MM.1S (cell line): ENCODE measurements around the gene LRRC42.

Experiments
- DNase-seq: peaks from one replicate; pipeline ENCODE4 v3.0.0-alpha.2; 2015
- H2AFZ ChIP-seq: fragments of 300-600 bp; sonication (generic); 2 replicates; pipeline ENCODE4 v1.6.0; 2016; ENCODE audit warnings: antibody characterized with exemption, low read length
- H3F3A ChIP-seq: fragments of 300-600 bp; sonication (generic); 2 replicates; pipeline ENCODE4 v1.6.1; 2016; ENCODE audit warnings: mild to moderate bottlenecking, antibody characterized with exemption, low read length, moderate library complexity, mixed read lengths; ENCODE audit not compliant: insufficient read depth
- H3K27ac ChIP-seq: fragments of 300-600 bp; sonication (generic); 2 replicates; pipeline ENCODE4 v1.5.1; 2016; ENCODE audit warnings: mild to moderate bottlenecking, low read length
- H3K27me3 ChIP-seq: fragments of 300-600 bp; sonication (generic); replicated peaks from 2 replicates; pipeline ENCODE4 v1.6.0; 2016; ENCODE audit warnings: low read length; ENCODE audit not compliant: insufficient read depth
- H3K36me3 ChIP-seq: fragments of 300-600 bp; sonication (generic); replicated peaks from 2 replicates; pipeline ENCODE4 v1.6.1; 2016; ENCODE audit warnings: mild to moderate bottlenecking, low read length, mixed read lengths; ENCODE audit not compliant: insufficient read depth
- H3K4me1 ChIP-seq: fragments of 300-600 bp; sonication (generic); 2 replicates; pipeline ENCODE4 v1.6.1; 2016; ENCODE audit warnings: low read length, mixed read lengths
- H3K4me2 ChIP-seq: fragments of 300-600 bp; sonication (generic); 2 replicates; pipeline ENCODE4 v1.6.0; 2016; ENCODE audit warnings: low read depth, low read length
- H3K4me3 ChIP-seq: fragments of 300-600 bp; sonication (generic); 2 replicates; pipeline ENCODE4 v1.5.1; 2016; ENCODE audit warnings: low read length, mixed read lengths
- H3K79me2 ChIP-seq: fragments of 300-600 bp; sonication (generic); 2 replicates; pipeline ENCODE4 v1.6.1; 2016; ENCODE audit warnings: mixed run types, low read length, mixed read lengths
- H3K9ac ChIP-seq: fragments of 300-600 bp; sonication (generic); 2 replicates; pipeline ENCODE4 v1.6.1; 2016; ENCODE audit warnings: low read length, mixed read lengths
- H3K9me2 ChIP-seq: fragments of 300-600 bp; sonication (generic); replicated peaks from 2 replicates; pipeline ENCODE4 v1.6.1; 2016; ENCODE audit warnings: mild to moderate bottlenecking, low read length, mixed read lengths; ENCODE audit not compliant: insufficient read depth
- H3K9me3 ChIP-seq: fragments of 300-600 bp; sonication (generic); replicated peaks from 2 replicates; pipeline ENCODE4 v1.6.1; 2016; ENCODE audit warnings: mild to moderate bottlenecking, low read length, mixed read lengths; ENCODE audit not compliant: insufficient read depth
- H4K20me1 ChIP-seq: fragments of 300-600 bp; sonication (generic); 2 replicates; pipeline ENCODE4 v1.6.1; 2016; ENCODE audit warnings: mild to moderate bottlenecking, low read length, moderate library complexity, mixed read lengths; ENCODE audit not compliant: insufficient read depth
- CTCF ChIP-seq: fragments of 300-600 bp; sonication (generic); IDR thresholded peaks from 2 replicates; pipeline ENCODE4 v1.5.1; 2016; ENCODE audit warnings: antibody characterized with exemption, low read length, mixed read lengths
- EZH2 ChIP-seq: fragments of 300-600 bp; sonication (generic); optimal IDR thresholded peaks from 2 replicates; pipeline ENCODE3; 2017; ENCODE audit warnings: low read depth, mild to moderate bottlenecking, antibody characterized with exemption, low read length, mixed read lengths
- EZH2phosphoT487 ChIP-seq: fragments of 300-600 bp; sonication (generic); IDR thresholded peaks from 2 replicates; pipeline ENCODE4 v1.6.1; 2018; ENCODE audit warnings: antibody characterized with exemption, low read length

The LRRC42 gene

GRCh38 chr1:53942127-53942957, 3.8 kb upstream of the LRRC42 start:
- Histone ChIP-seq H3K36me3 (peaks cover 3% of the 10 kb centered on the region; the same call in 1 of the 2 replicates), H3K9ac (no peak overlapping the region), H3K27me3 (no peaks in the 10 kb centered on the region), H4K20me1 (no peaks in the 10 kb centered on the region), H3K9me3 (no peaks in the 10 kb centered on the region), H3F3A (no peaks in the 10 kb centered on the region), H3K4me1 (0 out of 2 replicates have a peak, but pooled peaks cover 6% of the 10 kb centered on the region), H3K79me2 (peaks cover 40% of the 10 kb centered on the region), H3K4me3 (no peak overlapping the region), H3K9me2 (no peaks in the 10 kb centered on the region), H3K27ac (no peak overlapping the region), H2AFZ (no peak overlapping the region), H3K4me2 (no peak overlapping the region)
- no peak for DNase-seq
- no peak for TF ChIP-seq EZH2
- TF ChIP-seq EZH2phosphoT487: no peak
- TF ChIP-seq CTCF: no peak

- H3K27ac ChIP-seq: no peak overlapping the region
These were observed 3.1 kb upstream of the LRRC42 start for GRCh38 chr1:53943090-53943489.

GRCh38 chr1:53943490-53944043, 2.6 kb upstream of the LRRC42 start:
- 0 out of 2 replicates have a peak, but pooled peaks cover 6% of the 10 kb centered on the region for H3K4me1 ChIP-seq
- H3F3A ChIP-seq: no peaks in the 10 kb centered on the region
- no peak overlapping the region for H3K27ac ChIP-seq
- peaks cover 52% of the 10 kb centered on the region for H3K79me2 ChIP-seq
- no peaks in the 10 kb centered on the region for H4K20me1 ChIP-seq
- H3K27me3 ChIP-seq: no peaks in the 10 kb centered on the region
- H3K36me3 ChIP-seq: no peaks in the 10 kb centered on the region
- H3K9me2 ChIP-seq: no peaks in the 10 kb centered on the region
- no peak for DNase-seq
- no peaks in the 10 kb centered on the region for H3K9me3 ChIP-seq
- H3K9ac ChIP-seq: no peak overlapping the region
- no peak overlapping the region for H3K4me3 ChIP-seq
- H3K4me2 ChIP-seq: no peak overlapping the region
- no peak overlapping the region for H2AFZ ChIP-seq
- TF ChIP-seq EZH2phosphoT487 (no peak), CTCF (no peak), EZH2 (no peak)

More at GRCh38 chr1:53943090-53943489, 3.1 kb upstream of the LRRC42 start:
- TF ChIP-seq EZH2phosphoT487: no peak
- no peak for TF ChIP-seq EZH2
- TF ChIP-seq CTCF: no peak
- H2AFZ ChIP-seq: no peak overlapping the region
- H4K20me1 ChIP-seq: no peaks in the 10 kb centered on the region
- no peak overlapping the region for H3K9ac ChIP-seq
- no peaks in the 10 kb centered on the region for H3F3A ChIP-seq
- DNase-seq: no peak
- H3K27me3 ChIP-seq: no peaks in the 10 kb centered on the region
- no peaks in the 10 kb centered on the region for H3K36me3 ChIP-seq
- no peak overlapping the region for H3K4me3 ChIP-seq
- H3K4me2 ChIP-seq: no peak overlapping the region
- no peaks in the 10 kb centered on the region for H3K9me3 ChIP-seq
- H3K9me2 ChIP-seq: no peaks in the 10 kb centered on the region
- H3K79me2 ChIP-seq: peaks cover 47% of the 10 kb centered on the region
- 0 out of 2 replicates have a peak, but pooled peaks cover 6% of the 10 kb centered on the region for H3K4me1 ChIP-seq
